HUES48 (cell line): Measurements from ENCODE around the gene OBI1.

Experiments
- H3K27ac ChIP-seq: one replicate; pipeline ENCODE4 v1.7.0; 2013; ENCODE audit warnings: low read depth, low read length, inconsistent platforms
- H3K27me3 ChIP-seq: 2 replicates; pipeline ENCODE4 v1.6.1; 2013; ENCODE audit warnings: mild to moderate bottlenecking, low read length; ENCODE audit not compliant: control insufficient read depth, insufficient read depth
- H3K36me3 ChIP-seq: 2 replicates; pipeline ENCODE4 v1.6.1; 2013; ENCODE audit warnings: low read length; ENCODE audit not compliant: control insufficient read depth, insufficient read depth
- H3K4me1 ChIP-seq: 2 replicates; pipeline ENCODE4 v1.6.1; 2013; ENCODE audit warnings: mild to moderate bottlenecking, low read length; ENCODE audit not compliant: control insufficient read depth, insufficient read depth
- H3K4me3 ChIP-seq: 2 replicates; pipeline ENCODE4 v1.5.1; 2013; ENCODE audit warnings: mild to moderate bottlenecking, low read depth, low read length
- H3K9ac ChIP-seq: 2 replicates; pipeline ENCODE4 v1.6.1; 2013; ENCODE audit warnings: mild to moderate bottlenecking, low read depth, low read length, moderate library complexity
- H3K9me3 ChIP-seq: 2 replicates; pipeline ENCODE4 v1.6.1; 2013; ENCODE audit warnings: low read length; ENCODE audit not compliant: control insufficient read depth, insufficient read depth

Gene OBI1

GRCh38 chr13:78602561-78603239, 56.3 kb downstream of the OBI1 start:
- Histone ChIP-seq H3K9ac (no peak overlapping the region), H3K4me3 (peak overlapping the region; percentile 60), H3K4me1 (peaks cover 32% of the 10 kb centered on the region), H3K9me3 (no peaks in the 10 kb centered on the region), H3K27me3 (peaks cover 99% of the 10 kb centered on the region), H3K36me3 (no peaks in the 10 kb centered on the region), H3K27ac (no peak overlapping the region)

DNA sequence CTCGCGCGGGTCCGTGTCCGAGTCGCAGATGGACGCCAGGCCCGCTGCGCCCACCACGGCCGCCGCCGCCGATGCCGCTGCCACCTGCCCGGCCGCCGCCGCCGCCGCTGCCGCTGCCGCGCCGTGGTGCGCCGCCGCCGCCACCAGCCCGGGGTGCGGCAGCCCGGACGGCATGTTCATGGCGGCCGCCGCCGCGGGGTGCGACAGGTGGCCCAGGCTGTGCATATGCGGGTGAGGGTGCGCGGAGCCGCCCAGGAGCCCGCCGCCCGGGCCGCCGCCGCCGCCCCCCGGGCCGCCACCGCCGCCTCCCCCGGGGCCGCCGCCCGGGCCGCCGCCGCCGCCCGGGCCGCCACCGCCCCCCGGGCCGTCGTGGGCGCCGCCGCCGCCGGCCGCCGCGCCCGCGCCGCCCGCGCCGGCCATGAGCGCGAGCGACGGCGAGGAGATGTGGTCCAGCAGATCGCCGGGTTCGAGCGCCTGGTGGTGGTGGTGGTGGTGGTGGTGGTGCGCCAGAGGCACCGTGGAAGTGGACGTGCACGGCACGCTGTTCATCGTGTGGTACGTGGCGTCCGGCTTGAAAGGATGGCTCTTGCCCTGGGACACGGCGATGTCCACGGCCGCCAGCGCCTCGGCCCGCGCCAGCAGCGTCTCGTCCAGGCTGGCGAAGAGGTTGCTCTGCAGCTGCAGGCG, 56.9 kb downstream of the OBI1 start:
- H3K36me3 ChIP-seq: no peaks in the 10 kb centered on the region
- no peak overlapping the region for H3K9ac ChIP-seq
- H3K27ac ChIP-seq: no peak overlapping the region
- peak overlapping the region; percentile 60 for H3K4me3 ChIP-seq
- H3K9me3 ChIP-seq: no peaks in the 10 kb centered on the region
- H3K27me3 ChIP-seq: peaks cover 99% of the 10 kb centered on the region
- H3K4me1 ChIP-seq: peaks cover 34% of the 10 kb centered on the region

DNA sequence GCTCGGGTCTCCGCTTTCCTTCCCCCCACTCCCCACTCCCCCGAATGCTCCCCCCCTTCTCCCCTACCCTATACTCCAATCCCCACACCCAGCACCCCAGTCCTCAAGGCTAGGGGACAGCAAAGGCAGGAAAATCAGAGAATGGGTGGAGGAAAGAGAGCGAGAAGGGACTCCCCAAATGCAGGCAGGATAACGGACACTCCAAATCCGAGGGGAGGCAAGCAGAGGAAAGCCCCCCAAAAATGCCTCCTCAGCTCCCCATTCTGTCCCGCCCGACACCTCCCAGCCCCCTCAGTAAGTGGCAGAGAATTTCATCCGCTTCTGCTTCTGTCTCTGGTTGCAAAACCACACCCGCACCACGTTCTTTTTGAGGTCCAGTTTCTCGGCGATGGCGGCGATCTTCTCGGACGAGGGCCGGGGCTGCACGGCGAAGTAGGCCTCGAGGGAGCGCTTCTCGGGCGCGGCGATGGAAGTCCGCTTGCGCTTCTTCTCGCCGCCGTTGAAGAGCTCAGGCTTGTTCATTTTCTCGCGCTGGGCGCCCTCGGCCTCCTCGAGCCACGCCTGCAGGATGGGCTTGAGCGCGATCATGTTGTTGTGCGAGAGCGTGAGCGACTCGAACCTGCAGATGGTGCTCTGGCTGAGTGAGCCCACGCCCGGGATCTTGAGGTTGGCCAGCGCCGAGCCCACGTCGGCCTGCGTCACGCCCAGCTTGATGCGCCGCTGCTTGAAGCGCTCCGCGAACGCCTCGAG, 57.7 kb downstream of the OBI1 start:
- H3K4me3 ChIP-seq: peak overlapping the region; percentile 54
- no peaks in the 10 kb centered on the region for H3K9me3 ChIP-seq
- peaks cover 31% of the 10 kb centered on the region for H3K4me1 ChIP-seq
- no peak overlapping the region for H3K27ac ChIP-seq
- H3K9ac ChIP-seq: no peak overlapping the region
- peaks cover 99% of the 10 kb centered on the region for H3K27me3 ChIP-seq
- H3K36me3 ChIP-seq: no peaks in the 10 kb centered on the region

GRCh38 chr13:78600280-78600883, 58.6 kb downstream of the OBI1 start:
- Histone ChIP-seq H3K27ac (no peak overlapping the region), H3K4me3 (no peak overlapping the region), H3K36me3 (no peaks in the 10 kb centered on the region), H3K9me3 (no peaks in the 10 kb centered on the region), H3K27me3 (peaks cover 99% of the 10 kb centered on the region), H3K4me1 (peaks cover 25% of the 10 kb centered on the region), H3K9ac (no peak overlapping the region)

GRCh38 chr13:78599645-78600279, 59.2 kb downstream of the OBI1 start:
- Histone ChIP-seq H3K4me3 (no peak overlapping the region), H3K9ac (no peak overlapping the region), H3K27ac (no peak overlapping the region), H3K36me3 (no peaks in the 10 kb centered on the region), H3K27me3 (peaks cover 99% of the 10 kb centered on the region), H3K9me3 (no peaks in the 10 kb centered on the region), H3K4me1 (peaks cover 26% of the 10 kb centered on the region)

- H3K9ac ChIP-seq: no peak overlapping the region
- no peaks in the 10 kb centered on the region for H3K9me3 ChIP-seq
- H3K4me3 ChIP-seq: no peak overlapping the region
- peaks cover 33% of the 10 kb centered on the region for H3K4me1 ChIP-seq
- peaks cover 99% of the 10 kb centered on the region for H3K27me3 ChIP-seq
- no peaks in the 10 kb centered on the region for H3K36me3 ChIP-seq
- no peak overlapping the region for H3K27ac ChIP-seq
Observed at GRCh38 chr13:78598966-78599644, 59.9 kb downstream of the OBI1 start.

GRCh38 chr13:78598116-78598781, 60.7 kb downstream of the OBI1 start:
- Histone ChIP-seq H3K9me3 (no peaks in the 10 kb centered on the region), H3K36me3 (no peaks in the 10 kb centered on the region), H3K9ac (no peak overlapping the region), H3K4me1 (peaks cover 40% of the 10 kb centered on the region), H3K4me3 (no peak overlapping the region), H3K27ac (no peak overlapping the region), H3K27me3 (peaks cover 99% of the 10 kb centered on the region)

- Histone ChIP-seq H3K9ac (no peak overlapping the region), H3K36me3 (no peaks in the 10 kb centered on the region), H3K4me3 (no peak overlapping the region), H3K27ac (no peak overlapping the region), H3K4me1 (peaks cover 44% of the 10 kb centered on the region), H3K9me3 (no peaks in the 10 kb centered on the region), H3K27me3 (peaks cover 99% of the 10 kb centered on the region)
Observed at GRCh38 chr13:78597602-78597932, 61.4 kb downstream of the OBI1 start.

- Histone ChIP-seq H3K9me3 (no peaks in the 10 kb centered on the region), H3K36me3 (no peaks in the 10 kb centered on the region), H3K27me3 (peaks cover 100% of the 10 kb centered on the region), H3K4me3 (peak overlapping the region; percentile 60), H3K4me1 (peaks cover 46% of the 10 kb centered on the region), H3K27ac (no peak overlapping the region), H3K9ac (no peak overlapping the region)
Observed at GRCh38 chr13:78596736-78597601, 62.0 kb downstream of the OBI1 start.
